ENCODE measurements around the gene EML1.

GRCh38 chr14:99809859-99810558, 16.8 kb downstream of the EML1 start:
- TF ChIP-seq CTCF (conservative IDR thresholded peaks at IDR 0.05) (no peak; the same call in 1 of the 2 replicates), ZFX (IDR thresholded peaks at IDR 0.05) (peak; percentile 29; the same call in 1 of the 2 replicates)

Measured in C4-2B (cell line).